ENCODE data around the gene APOB. TPM values are rescaled to one million over a fixed set of nuclear protein-coding genes. Genes with fewer than 3 reads are reported as not detected.

The APOB gene, protein sequence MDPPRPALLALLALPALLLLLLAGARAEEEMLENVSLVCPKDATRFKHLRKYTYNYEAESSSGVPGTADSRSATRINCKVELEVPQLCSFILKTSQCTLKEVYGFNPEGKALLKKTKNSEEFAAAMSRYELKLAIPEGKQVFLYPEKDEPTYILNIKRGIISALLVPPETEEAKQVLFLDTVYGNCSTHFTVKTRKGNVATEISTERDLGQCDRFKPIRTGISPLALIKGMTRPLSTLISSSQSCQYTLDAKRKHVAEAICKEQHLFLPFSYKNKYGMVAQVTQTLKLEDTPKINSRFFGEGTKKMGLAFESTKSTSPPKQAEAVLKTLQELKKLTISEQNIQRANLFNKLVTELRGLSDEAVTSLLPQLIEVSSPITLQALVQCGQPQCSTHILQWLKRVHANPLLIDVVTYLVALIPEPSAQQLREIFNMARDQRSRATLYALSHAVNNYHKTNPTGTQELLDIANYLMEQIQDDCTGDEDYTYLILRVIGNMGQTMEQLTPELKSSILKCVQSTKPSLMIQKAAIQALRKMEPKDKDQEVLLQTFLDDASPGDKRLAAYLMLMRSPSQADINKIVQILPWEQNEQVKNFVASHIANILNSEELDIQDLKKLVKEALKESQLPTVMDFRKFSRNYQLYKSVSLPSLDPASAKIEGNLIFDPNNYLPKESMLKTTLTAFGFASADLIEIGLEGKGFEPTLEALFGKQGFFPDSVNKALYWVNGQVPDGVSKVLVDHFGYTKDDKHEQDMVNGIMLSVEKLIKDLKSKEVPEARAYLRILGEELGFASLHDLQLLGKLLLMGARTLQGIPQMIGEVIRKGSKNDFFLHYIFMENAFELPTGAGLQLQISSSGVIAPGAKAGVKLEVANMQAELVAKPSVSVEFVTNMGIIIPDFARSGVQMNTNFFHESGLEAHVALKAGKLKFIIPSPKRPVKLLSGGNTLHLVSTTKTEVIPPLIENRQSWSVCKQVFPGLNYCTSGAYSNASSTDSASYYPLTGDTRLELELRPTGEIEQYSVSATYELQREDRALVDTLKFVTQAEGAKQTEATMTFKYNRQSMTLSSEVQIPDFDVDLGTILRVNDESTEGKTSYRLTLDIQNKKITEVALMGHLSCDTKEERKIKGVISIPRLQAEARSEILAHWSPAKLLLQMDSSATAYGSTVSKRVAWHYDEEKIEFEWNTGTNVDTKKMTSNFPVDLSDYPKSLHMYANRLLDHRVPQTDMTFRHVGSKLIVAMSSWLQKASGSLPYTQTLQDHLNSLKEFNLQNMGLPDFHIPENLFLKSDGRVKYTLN (N-terminal part only)
- polyA plus RNA-seq (ENCODE audit: insufficient read depth in 1 of 5, insufficient read length in 5 of 5, low replicate concordance in 1 of 5): 10 to 100 TPM in 1 of 5 donors, under 1 TPM in 4; 0.03 to 11.2 (median 0.06) TPM
- long read RNA-seq, donor 1: 0 reads
- long read RNA-seq, donor 2: 0 reads
- long read RNA-seq, donor 3: 0 reads
- long read RNA-seq, donor 4: 0 reads
- long read RNA-seq, donor 5, partial matches to known transcripts: 11 of 11 reads
- long read RNA-seq, donor 5, other reads (novel, unspliced or antisense): 0 of 11 reads
- long read RNA-seq, donor 6: 0 reads
- long read RNA-seq, donor 7: 0 reads
- long read RNA-seq, donor 8: 0 reads

GRCh38 chr2:21043744-21044532, at the start of gene APOB:
APOB (minus strand) TSS chr2:21044073; CDS start chr2:21043945, 128 bp downstream.
- no peak for DNase-seq

GRCh38 chr2:21092308-21092869, 48.5 kb upstream of the APOB start:
- no peak for DNase-seq

DNA sequence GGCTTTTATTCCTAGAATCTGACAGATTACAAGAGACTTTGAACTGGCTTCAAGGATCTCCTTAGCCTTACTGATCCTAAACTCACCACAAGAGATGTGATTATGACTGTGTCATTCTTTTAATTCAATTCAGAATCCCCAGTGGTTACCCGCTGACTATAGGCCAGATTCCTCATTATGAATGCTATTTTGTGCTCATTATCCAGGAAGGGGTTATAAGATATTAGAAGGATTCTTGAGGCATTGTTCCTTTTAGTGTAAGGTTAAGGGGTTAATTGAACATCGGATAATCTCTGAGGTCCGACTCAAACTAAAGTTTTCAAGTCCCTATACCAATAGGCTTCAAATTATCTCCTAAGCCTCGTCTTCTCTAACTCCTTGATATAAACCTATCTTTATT, 40.5 kb upstream of the APOB start:
- DNase-seq: no peak

DNA sequence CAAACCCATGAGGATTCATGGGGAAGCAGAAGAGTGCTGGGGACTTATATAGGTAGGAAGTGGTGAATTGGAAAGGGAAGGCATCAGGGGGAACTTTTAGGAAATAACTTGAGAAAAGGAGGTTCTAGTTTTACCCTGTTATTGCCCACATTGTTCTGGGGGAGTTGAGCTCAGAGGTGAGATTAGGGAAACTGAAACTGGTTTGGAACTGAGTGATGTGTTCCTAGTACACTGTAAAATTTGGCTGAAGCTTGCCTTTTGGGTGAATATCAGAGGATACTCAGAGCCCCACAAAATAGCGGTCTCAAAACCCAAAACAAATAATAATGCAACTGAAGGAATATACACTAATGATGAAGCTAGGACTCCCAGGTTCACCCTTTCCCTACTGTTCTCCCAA, 39.6 kb upstream of the APOB start:
- no peak for DNase-seq

- DNase-seq: no peak
These were observed 34.4 kb upstream of the APOB start for GRCh38 chr2:21078296-21078695.

DNA sequence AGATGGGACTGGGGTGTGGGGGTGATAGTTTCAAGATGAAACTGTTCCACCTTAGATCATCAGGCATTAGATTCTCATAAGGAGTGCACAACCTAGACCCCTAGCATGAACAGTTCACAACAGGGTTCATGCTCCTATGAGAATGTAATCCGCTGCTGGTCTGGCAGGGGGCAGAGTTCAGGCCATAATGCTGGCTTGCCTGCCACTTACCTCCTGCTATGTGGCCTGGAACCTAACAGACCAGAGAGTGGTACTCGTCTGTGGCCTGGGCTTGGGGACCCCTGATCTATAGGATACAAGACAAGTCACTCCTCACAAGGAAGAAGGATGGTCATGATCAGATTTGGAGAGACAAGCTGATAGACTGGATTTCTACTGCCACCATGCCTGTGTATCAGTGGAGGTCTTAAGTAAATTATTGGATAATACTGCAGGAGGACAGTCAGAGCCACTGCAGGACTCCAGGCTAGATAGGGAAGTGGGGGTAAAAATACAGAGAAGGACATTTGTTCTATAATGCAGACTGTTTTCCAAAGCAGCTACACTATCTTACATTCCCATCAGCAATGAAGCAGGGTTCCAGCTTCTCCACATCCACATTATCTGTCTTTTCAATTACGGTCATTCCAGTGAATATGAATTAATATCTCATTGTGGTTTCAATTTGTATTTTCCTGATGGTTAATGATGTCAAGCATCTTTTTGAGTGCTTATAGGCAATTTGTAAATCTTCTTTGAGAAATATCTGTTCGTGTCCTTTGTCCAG, 28.8 kb upstream of the APOB start:
- DNase-seq: no peak

GRCh38 chr2:21070341-21071257, 26.7 kb upstream of the APOB start:
- no peak for DNase-seq

DNA sequence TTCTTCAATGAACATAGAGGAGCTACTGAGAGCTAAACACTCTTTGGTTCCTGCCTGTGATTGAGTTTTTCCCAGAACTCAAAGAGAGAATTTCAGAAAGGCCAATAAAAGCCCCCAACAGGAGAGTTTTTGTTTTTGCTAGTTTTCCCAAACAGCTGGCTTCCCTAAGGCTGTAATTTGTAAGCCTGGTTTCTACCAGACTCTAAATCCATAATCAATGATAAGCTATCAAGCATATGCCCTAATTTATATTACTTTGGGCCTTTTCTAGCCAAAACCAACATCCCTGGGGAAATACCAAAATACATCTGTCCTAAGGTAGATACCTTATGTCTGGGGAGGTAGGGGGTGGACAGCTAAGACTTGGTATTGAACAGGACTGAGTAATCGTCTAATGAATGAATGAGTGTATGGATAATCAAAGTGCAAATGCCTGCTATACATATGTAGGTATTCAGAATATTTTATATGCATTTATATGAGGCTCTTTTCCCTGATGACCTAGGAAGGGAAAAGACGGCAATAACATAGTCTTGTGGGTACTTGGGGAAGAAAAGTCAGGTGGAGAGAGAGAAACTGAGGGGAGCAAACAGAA, 26.0 kb upstream of the APOB start:
- no peak for DNase-seq

DNA sequence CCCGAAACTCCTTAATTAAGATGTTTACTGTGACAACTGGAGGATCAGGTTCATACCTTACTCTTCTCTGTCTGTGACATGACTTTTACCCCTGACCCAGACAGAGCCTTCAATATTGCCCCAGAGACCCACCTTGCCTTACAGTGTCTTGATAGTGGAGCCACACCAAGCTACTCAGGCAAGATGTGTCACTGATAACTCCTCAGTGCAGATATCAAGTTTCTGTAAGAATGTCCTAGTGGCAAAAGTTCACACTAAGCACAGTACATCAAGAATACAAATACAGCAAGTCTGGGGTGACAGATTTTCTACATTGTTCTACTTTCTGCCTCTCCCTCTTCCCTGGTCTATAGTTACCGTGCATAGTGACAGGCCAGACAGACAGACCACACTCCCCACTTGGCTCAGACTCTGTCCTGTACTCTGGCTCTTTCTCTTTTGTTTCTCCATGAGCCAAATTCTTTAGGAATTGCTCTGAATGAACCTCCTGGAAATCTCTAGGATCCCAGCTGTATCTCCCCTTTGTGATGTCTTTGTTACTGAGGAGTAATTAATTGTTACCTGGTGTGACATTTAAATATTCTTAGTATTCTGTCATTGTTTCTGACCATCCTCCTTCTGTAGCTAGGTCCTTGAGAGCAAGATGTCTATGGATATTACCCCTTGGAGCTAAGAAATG, 24.1 kb upstream of the APOB start:
- no peak for DNase-seq

DNA sequence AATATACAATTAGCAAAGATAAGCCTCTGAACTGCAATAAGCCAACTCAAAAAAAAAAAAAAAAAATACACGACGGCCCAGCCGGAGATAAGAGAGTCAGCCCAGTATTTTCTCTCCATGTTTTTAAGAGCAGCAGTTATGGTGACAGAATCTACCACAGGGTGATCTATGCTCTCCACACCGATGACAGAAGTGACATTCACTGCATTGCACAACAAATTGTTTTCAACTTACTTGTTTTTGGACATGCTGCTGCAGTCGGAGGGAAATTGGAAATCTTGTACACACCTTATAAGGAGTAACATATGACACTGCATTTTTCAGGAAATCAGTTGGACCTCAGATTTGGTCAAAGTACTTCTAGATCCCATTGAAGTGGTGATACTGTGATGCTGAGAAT, 23.3 kb upstream of the APOB start:
- DNase-seq: no peak

- DNase-seq: no peak
These were observed 16.2 kb upstream of the APOB start for GRCh38 chr2:21059885-21060610.

DNA sequence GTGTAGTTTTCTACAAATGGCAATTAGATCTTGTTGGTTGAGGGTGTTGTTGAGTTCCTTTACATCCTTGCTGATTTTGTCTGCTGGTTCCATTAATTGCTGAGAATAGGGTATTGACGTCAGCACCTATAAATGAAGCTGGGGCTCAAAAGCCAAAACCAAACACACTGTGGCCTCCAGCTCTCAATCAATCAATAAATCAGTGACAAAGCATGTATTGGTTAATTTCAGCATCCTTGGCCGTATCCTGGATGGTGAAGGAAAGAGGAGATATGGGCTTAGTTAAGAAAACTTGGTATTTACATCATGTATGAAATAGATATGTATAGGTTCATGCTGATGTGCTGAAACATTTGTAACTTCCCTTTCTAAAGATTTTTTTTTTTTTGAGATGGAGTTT, 13.2 kb upstream of the APOB start:
- DNase-seq: no peak

GRCh38 chr2:21055879-21056790, 12.3 kb upstream of the APOB start:
- no peak for DNase-seq

- no peak for DNase-seq
These were observed 11.6 kb upstream of the APOB start for GRCh38 chr2:21055451-21055850.

DNA sequence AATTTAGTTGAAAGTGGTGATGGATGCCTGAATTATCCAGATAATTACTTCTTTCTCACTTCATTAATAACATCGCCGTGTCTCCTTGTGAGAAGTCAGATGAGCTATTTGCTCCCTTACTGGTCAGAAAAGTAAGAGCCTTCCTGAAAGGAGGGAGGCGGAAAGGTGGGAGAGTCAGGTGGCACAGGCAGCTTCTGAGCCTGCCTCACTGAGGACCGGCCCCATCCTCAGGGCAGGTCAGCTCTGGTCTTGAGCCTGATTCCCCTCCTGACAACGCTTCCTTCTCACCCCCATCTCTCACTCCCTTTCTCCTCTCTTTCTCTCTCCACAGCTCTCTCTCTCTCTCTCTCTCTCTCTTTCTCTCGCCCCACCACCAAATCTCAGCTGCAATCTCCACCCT, 10.1 kb upstream of the APOB start:
- no peak for DNase-seq

Measured in right lung (tissue), 10 donors.